Measurements from ENCODE around the gene CNOT9. TPM values are rescaled to one million over a fixed set of nuclear protein-coding genes. Genes with fewer than 3 reads are reported as not detected.
A peak's percentile ranks its signal among the peaks of the same experiment; 100 is the strongest.

CNOT9 gene
- total and polyA plus RNA-seq, 3 donors from 2014 or later, result 55.4 to 129 (median 118) TPM

- intact Hi-C loops (cut with DNase I; ENCODE audit: low total_unique reads), result no loop called here
- Histone ChIP-seq H3K9me3 (no peaks in the 10 kb centered on the region), H3K36me3 (ENCODE audit: low read depth, missing control alignments) (no peaks in the 10 kb centered on the region), H3K4me3 (peak overlapping the region; percentile 66 to 95), H3K4me1 (peaks cover 28% of the 10 kb centered on the region), H3K27ac (peak overlapping the region; percentile 89 to 95), H3K27me3 (no peaks in the 10 kb centered on the region)
- DNase-seq, result no peak
- TF ChIP-seq CTCF (IDR thresholded peaks at IDR 0.05) (no peak), POLR2A (IDR thresholded peaks at IDR 0.05) (no peak)
- 0 to 1% methylated on average over 18 to 19 of the region's 19 CpGs for whole genome bisulfite sequencing, 2 donors
Measured at GRCh38 chr2:218567797-218568189, 846 bp upstream of the CNOT9 start.

GRCh38 chr2:218569038-218569431 lies 396 bp downstream of the CNOT9 start:
- Histone ChIP-seq H3K36me3 (ENCODE audit: low read depth, missing control alignments) (no peaks in the 10 kb centered on the region), H3K27me3 (no peaks in the 10 kb centered on the region), H3K9me3 (no peaks in the 10 kb centered on the region), H3K4me3 (peak overlapping the region; percentile 66 to 95), H3K27ac (peak overlapping the region; percentile 95), H3K4me1 (peaks cover 23% of the 10 kb centered on the region)
- intact Hi-C loops (cut with DNase I; ENCODE audit: low total_unique reads), result no loop called here
- 0 to 1% methylated on average over 31 of the region's 31 CpGs for WGBS, 2 donors
- peak; percentile 48 for DNase-seq
- no peak for TF ChIP-seq CTCF (IDR thresholded peaks at IDR 0.05)
- no peak for TF ChIP-seq POLR2A (IDR thresholded peaks at IDR 0.05)

- H3K27me3 ChIP-seq, result no peaks in the 10 kb centered on the region
- WGBS, 2 donors, result 5 to 6% methylated on average over 10 of the region's 10 CpGs
- peaks cover 22% of the 10 kb centered on the region for H3K4me1 ChIP-seq
- peak overlapping the region; percentile 95 for H3K27ac ChIP-seq
- intact Hi-C loops (cut with DNase I; ENCODE audit: low total_unique reads), result no loop called here
- H3K36me3 ChIP-seq (ENCODE audit: low read depth, missing control alignments), result no peaks in the 10 kb centered on the region
- H3K4me3 ChIP-seq, result peak overlapping the region; percentile 66 to 95
- DNase-seq, result peak; percentile 66
- TF ChIP-seq CTCF (IDR thresholded peaks at IDR 0.05), result no peak
- TF ChIP-seq POLR2A (IDR thresholded peaks at IDR 0.05), result no peak
- H3K9me3 ChIP-seq, result no peaks in the 10 kb centered on the region
Measured at GRCh38 chr2:218569661-218570500, 1.2 kb downstream of the CNOT9 start.

- intact Hi-C loops (cut with DNase I; ENCODE audit: low total_unique reads), result no loop called here
- no peaks in the 10 kb centered on the region for H3K36me3 ChIP-seq (ENCODE audit: low read depth, missing control alignments)
- no peaks in the 10 kb centered on the region for H3K27me3 ChIP-seq
- TF ChIP-seq CTCF (IDR thresholded peaks at IDR 0.05), result no peak
- TF ChIP-seq POLR2A (IDR thresholded peaks at IDR 0.05), result no peak
- DNase-seq, result no peak
- H3K4me1 ChIP-seq, result peaks cover 18% of the 10 kb centered on the region
- H3K9me3 ChIP-seq, result no peaks in the 10 kb centered on the region
- WGBS, 2 donors, result 10 to 15% methylated on average over 6 of the region's 6 CpGs
- no peak overlapping the region for H3K4me3 ChIP-seq
- H3K27ac ChIP-seq, result peak overlapping the region; percentile 95
Measured at GRCh38 chr2:218570850-218571249, 2.2 kb downstream of the CNOT9 start.

GRCh38 chr2:218576854-218577253 lies 8.2 kb downstream of the CNOT9 start:
- no peak overlapping the region for H3K4me3 ChIP-seq
- DNase-seq, result no peak
- H3K4me1 ChIP-seq, result no peaks in the 10 kb centered on the region
- no peaks in the 10 kb centered on the region for H3K27me3 ChIP-seq
- no peaks in the 10 kb centered on the region for H3K9me3 ChIP-seq
- H3K27ac ChIP-seq, result no peak overlapping the region
- TF ChIP-seq POLR2A (IDR thresholded peaks at IDR 0.05), result no peak
- no peak for TF ChIP-seq CTCF (IDR thresholded peaks at IDR 0.05)
- 93 to 96% methylated on average over 4 of the region's 4 CpGs for WGBS, 2 donors
- intact Hi-C loops (cut with DNase I; ENCODE audit: low total_unique reads), result no loop called here
- no peaks in the 10 kb centered on the region for H3K36me3 ChIP-seq (ENCODE audit: low read depth, missing control alignments)
